NCI-H748 treated with DMSO at 0.1 percent for 48 hours (cell line): ENCODE results near the gene NNT.
"Not testable (repeated sequence)": the region's sequence is repeated elsewhere in the genome, so short reads cannot be mapped to it uniquely, and the experiment has no call there.

ENCODE experiments used
- DNase-seq: peaks from one replicate; lab custom pipeline; 2025; lab: John Stamatoyannopoulos, UW

The NNT gene

GRCh38 chr5:43667379-43667778 is 64.4 kb downstream of the NNT start:
- DNase-seq: not testable (repeated sequence)

- DNase-seq: no peak
Measured at GRCh38 chr5:43674536-43674935, 71.6 kb downstream of the NNT start.

GRCh38 chr5:43675357-43675756 is 72.4 kb downstream of the NNT start:
- no peak for DNase-seq

GRCh38 chr5:43676083-43676840 is 73.3 kb downstream of the NNT start:
- DNase-seq: no peak

GRCh38 chr5:43677253-43677652 is 74.3 kb downstream of the NNT start:
- DNase-seq: no peak

GRCh38 chr5:43679214-43679613 is 76.2 kb downstream of the NNT start:
- no peak for DNase-seq

- no peak for DNase-seq
Measured at GRCh38 chr5:43680286-43680685, 77.3 kb downstream of the NNT start.

- no peak for DNase-seq
Measured at GRCh38 chr5:43683884-43684471, 81.0 kb downstream of the NNT start.

GRCh38 chr5:43685252-43685950 is 82.4 kb downstream of the NNT start:
- DNase-seq: peak; percentile 80

- no peak for DNase-seq
Measured at GRCh38 chr5:43687275-43687674, 84.3 kb downstream of the NNT start.

GRCh38 chr5:43691275-43691674 is 88.3 kb downstream of the NNT start:
- no peak for DNase-seq

GRCh38 chr5:43691893-43692292 is 88.9 kb downstream of the NNT start:
- DNase-seq: no peak

- DNase-seq: no peak
Measured at GRCh38 chr5:43693411-43693810, 90.4 kb downstream of the NNT start.

- no peak for DNase-seq
Measured at GRCh38 chr5:43694027-43694426, 91.0 kb downstream of the NNT start.

GRCh38 chr5:43696444-43696843 is 93.5 kb downstream of the NNT start:
- DNase-seq: not testable (repeated sequence)

GRCh38 chr5:43699910-43700309 is 96.9 kb downstream of the NNT start:
- DNase-seq: no peak

GRCh38 chr5:43700601-43701000 is 97.6 kb downstream of the NNT start:
- DNase-seq: no peak

GRCh38 chr5:43701227-43701626 is 98.2 kb downstream of the NNT start:
- no peak for DNase-seq

- no peak for DNase-seq
Measured at GRCh38 chr5:43702293-43702692, 99.3 kb downstream of the NNT start.

- no peak for DNase-seq
Measured at GRCh38 chr5:43702815-43703214, 99.8 kb downstream of the NNT start.

GRCh38 chr5:43704243-43704642 is 101.3 kb downstream of the NNT start:
- DNase-seq: no peak

GRCh38 chr5:43706576-43706975 is 103.6 kb downstream of the NNT start:
- not testable (repeated sequence) for DNase-seq

- no peak for DNase-seq
Measured at GRCh38 chr5:43711496-43711895, 108.5 kb downstream of the NNT start.
